Upper lobe of left lung (tissue), 4 donors: Measurements from ENCODE around the gene CLBA1.
"Not testable (repeated sequence)": the region's sequence is repeated elsewhere in the genome, so short reads cannot be mapped to it uniquely, and the experiment has no call there.

Experiments
- EP300 ChIP-seq, 4 donors: sonication (generic); formaldehyde crosslinking; IDR thresholded peaks; one replicate each; pipeline ENCODE4 v1.5.1; 2017; ENCODE audit warnings: antibody characterized with exemption in 4 of 4, control low read depth in 2 of 4
- POLR2A ChIP-seq, 4 donors: fragments of 450-650 bp; IDR thresholded peaks; one replicate each; pipeline ENCODE4 v1.5.1; 2016 to 2017; ENCODE audit warnings: antibody characterized with exemption in 4 of 4, mild to moderate bottlenecking in 2 of 4
- POLR2AphosphoS5 ChIP-seq, 2 donors: sonication (generic); formaldehyde crosslinking; IDR thresholded peaks; one replicate each; pipeline ENCODE4 v1.5.1; 2017; ENCODE audit warnings: antibody characterized with exemption in 2 of 2

DNA sequence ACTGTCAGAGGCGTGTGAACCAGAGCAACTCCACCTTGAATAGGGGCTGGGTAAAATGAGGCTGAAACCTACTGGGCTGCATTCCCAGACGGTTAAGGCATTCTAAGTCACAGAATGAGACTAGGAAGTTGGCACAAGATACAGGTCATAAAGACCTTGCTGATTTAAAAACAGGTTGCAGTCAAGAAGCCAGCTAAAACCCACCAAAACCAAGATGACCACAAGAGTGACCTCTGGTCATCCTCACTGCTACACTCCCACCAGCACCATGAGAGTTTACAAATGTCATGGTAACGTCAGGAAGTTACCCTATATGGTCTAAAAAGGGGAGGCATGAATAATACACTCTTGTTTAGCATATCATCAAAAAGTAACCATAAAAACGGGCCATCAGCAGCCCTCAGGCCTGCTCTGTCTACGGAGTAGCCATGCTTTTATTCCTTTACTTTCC, 46.9 kb downstream of the CLBA1 start:
- not testable (repeated sequence) for TF ChIP-seq POLR2A, EP300, POLR2AphosphoS5 (IDR thresholded peaks at IDR 0.05)
